K562 (cell line): ENCODE data around the gene FRK. TPM values are rescaled to one million over a fixed set of nuclear protein-coding genes. Genes with fewer than 3 reads are reported as not detected.

Experiments
- ADNP ChIP-seq: fragments of 200-800 bp; sonication (Bioruptor generic); IDR thresholded peaks from 2 replicates; pipeline ENCODE4 v1.6.1; 2016; ENCODE audit warnings: missing genetic modification characterization, missing compliant biosample characterization
- CEBPB ChIP-seq: fragments of 450-650 bp; IDR thresholded peaks from 2 replicates; pipeline ENCODE4 v1.6.1; 2016; ENCODE audit warnings: missing genetic modification characterization, missing compliant biosample characterization
- CEBPG ChIP-seq, 3 experiments: fragments of 200-800 bp in 1 of 3; sonication (Bioruptor generic) in 1 of 3; sonication (generic) in 1 of 3; formaldehyde crosslinking in 1 of 3; IDR thresholded peaks in 2 of 3; conservative IDR thresholded peaks in 1 of 3; 2 replicates each; pipeline versions ENCODE4 v1.6.1 to v1.8.0; 2016 to 2022; ENCODE audit warnings: missing compliant biosample characterization in 2 of 3, missing genetic modification characterization in 2 of 3, mild to moderate bottlenecking in 1 of 3, missing genetic modification reagents in 1 of 3
- FOXJ2 ChIP-seq: fragments of 200-800 bp; sonication (Bioruptor generic); IDR thresholded peaks from 2 replicates; pipeline ENCODE4 v1.6.1; 2016; ENCODE audit warnings: missing genetic modification characterization, missing compliant biosample characterization
- NBN ChIP-seq: fragments of 450-650 bp; IDR thresholded peaks from 2 replicates; pipeline ENCODE4 v1.6.1; 2016; ENCODE audit warnings: low read depth, mild to moderate bottlenecking
- RAD51 ChIP-seq: fragments of 450-650 bp; IDR thresholded peaks from 2 replicates; pipeline ENCODE4 v1.7.1; 2016; ENCODE audit warnings: low read depth, mild to moderate bottlenecking, borderline replicate concordance
- RBM34 ChIP-seq: fragments of 200-400 bp; formaldehyde crosslinking; IDR thresholded peaks from 2 replicates; pipeline ENCODE4 v1.6.1; 2018; ENCODE audit warnings: low read length, borderline replicate concordance; ENCODE audit not compliant: insufficient read depth
- SIX5 ChIP-seq, 2 experiments: IDR thresholded peaks; 2 replicates each; pipeline ENCODE4 v1.6.1; 2011; ENCODE audit warnings: low read length in 2 of 2, borderline replicate concordance in 1 of 2, low read depth in 1 of 2, mild to moderate bottlenecking in 1 of 2, moderate library complexity in 1 of 2; ENCODE audit not compliant: insufficient read depth in 1 of 2
- SNIP1 ChIP-seq: fragments of 450-650 bp; IDR thresholded peaks from 2 replicates; pipeline ENCODE4 v1.7.1; 2017; ENCODE audit warnings: low read depth, mild to moderate bottlenecking
- SPI1 ChIP-seq: IDR thresholded peaks from 2 replicates; pipeline ENCODE4 v1.6.1; 2011; ENCODE audit warnings: low read depth, low read length, control low read depth, borderline replicate concordance
- ZBED1 ChIP-seq: IDR thresholded peaks from 2 replicates; pipeline ENCODE4 v1.6.1; 2014
- ZFP30 ChIP-seq: fragments of 250-450 bp; sonication (Bioruptor Pico); IDR thresholded peaks from 2 replicates; pipeline ENCODE4 v1.8.0; 2022; ENCODE audit warnings: moderate library complexity, mild to moderate bottlenecking, inconsistent platforms, borderline replicate concordance
- ZNF239 ChIP-seq: fragments of 250-450 bp; sonication (Bioruptor Pico); IDR thresholded peaks from 2 replicates; pipeline ENCODE4 v1.4.0; 2020; ENCODE audit warnings: mild to moderate bottlenecking
- ZNF79 ChIP-seq: fragments of 250-450 bp; sonication (Bioruptor Pico); IDR thresholded peaks from 2 replicates; pipeline ENCODE4 v1.4.0; 2020; ENCODE audit warnings: low read depth, mild to moderate bottlenecking, moderate library complexity
- polyA plus RNA-seq, 8 experiments: library from polyadenylated mRNA; depleted of rRNA in 4 of 8; stranded (reverse) in 5 of 8; unstranded in 3 of 8; fragments of >200 nt; fragmentation: Nextera tagmentation in 2 of 8; fragmentation: Illumina TruSeq in 1 of 8; extraction: Ambion mirVana in 2 of 8; extraction: Trizol in 1 of 8; gene quantifications; 2 replicates each; pipeline versions ENCODE4 v1.2.1 to v1.2.3, GENCODE V29; 2011 to 2014; ENCODE audit warnings: inconsistent platforms in 1 of 8, missing spikeins in 1 of 8
- total RNA-seq, 7 experiments: library from RNA; depleted of rRNA in 6 of 7; stranded (reverse); fragments of >200 nt in 6 of 7; fragmentation: Illumina TruSeq in 2 of 7; extraction: Trizol in 2 of 7; gene quantifications; 2 replicates each; pipeline versions ENCODE4 v1.2.1 to v1.2.3, GENCODE V29; 2011 to 2021; ENCODE audit warnings: low replicate concordance in 1 of 7
- TF ChIP-seq, protein P1 (sequence below): fragments of 450-650 bp; IDR thresholded peaks from 2 replicates; pipeline ENCODE4 v1.6.1; 2016; ENCODE audit warnings: mild to moderate bottlenecking, moderate library complexity
- TF ChIP-seq, protein P2 (sequence below): fragments of 450-650 bp; IDR thresholded peaks from 2 replicates; pipeline ENCODE4 v1.6.1; 2018; ENCODE audit warnings: mild to moderate bottlenecking, low read depth; ENCODE audit not compliant: partially characterized antibody

Gene FRK
- total and polyA plus RNA-seq, 9 of the 15 experiments (the other 6 are each of a cell fraction or from before 2014, with no cell fraction given): 0.01 to 0.29 (median 0.09) TPM

- TF ChIP-seq, protein P1, sequence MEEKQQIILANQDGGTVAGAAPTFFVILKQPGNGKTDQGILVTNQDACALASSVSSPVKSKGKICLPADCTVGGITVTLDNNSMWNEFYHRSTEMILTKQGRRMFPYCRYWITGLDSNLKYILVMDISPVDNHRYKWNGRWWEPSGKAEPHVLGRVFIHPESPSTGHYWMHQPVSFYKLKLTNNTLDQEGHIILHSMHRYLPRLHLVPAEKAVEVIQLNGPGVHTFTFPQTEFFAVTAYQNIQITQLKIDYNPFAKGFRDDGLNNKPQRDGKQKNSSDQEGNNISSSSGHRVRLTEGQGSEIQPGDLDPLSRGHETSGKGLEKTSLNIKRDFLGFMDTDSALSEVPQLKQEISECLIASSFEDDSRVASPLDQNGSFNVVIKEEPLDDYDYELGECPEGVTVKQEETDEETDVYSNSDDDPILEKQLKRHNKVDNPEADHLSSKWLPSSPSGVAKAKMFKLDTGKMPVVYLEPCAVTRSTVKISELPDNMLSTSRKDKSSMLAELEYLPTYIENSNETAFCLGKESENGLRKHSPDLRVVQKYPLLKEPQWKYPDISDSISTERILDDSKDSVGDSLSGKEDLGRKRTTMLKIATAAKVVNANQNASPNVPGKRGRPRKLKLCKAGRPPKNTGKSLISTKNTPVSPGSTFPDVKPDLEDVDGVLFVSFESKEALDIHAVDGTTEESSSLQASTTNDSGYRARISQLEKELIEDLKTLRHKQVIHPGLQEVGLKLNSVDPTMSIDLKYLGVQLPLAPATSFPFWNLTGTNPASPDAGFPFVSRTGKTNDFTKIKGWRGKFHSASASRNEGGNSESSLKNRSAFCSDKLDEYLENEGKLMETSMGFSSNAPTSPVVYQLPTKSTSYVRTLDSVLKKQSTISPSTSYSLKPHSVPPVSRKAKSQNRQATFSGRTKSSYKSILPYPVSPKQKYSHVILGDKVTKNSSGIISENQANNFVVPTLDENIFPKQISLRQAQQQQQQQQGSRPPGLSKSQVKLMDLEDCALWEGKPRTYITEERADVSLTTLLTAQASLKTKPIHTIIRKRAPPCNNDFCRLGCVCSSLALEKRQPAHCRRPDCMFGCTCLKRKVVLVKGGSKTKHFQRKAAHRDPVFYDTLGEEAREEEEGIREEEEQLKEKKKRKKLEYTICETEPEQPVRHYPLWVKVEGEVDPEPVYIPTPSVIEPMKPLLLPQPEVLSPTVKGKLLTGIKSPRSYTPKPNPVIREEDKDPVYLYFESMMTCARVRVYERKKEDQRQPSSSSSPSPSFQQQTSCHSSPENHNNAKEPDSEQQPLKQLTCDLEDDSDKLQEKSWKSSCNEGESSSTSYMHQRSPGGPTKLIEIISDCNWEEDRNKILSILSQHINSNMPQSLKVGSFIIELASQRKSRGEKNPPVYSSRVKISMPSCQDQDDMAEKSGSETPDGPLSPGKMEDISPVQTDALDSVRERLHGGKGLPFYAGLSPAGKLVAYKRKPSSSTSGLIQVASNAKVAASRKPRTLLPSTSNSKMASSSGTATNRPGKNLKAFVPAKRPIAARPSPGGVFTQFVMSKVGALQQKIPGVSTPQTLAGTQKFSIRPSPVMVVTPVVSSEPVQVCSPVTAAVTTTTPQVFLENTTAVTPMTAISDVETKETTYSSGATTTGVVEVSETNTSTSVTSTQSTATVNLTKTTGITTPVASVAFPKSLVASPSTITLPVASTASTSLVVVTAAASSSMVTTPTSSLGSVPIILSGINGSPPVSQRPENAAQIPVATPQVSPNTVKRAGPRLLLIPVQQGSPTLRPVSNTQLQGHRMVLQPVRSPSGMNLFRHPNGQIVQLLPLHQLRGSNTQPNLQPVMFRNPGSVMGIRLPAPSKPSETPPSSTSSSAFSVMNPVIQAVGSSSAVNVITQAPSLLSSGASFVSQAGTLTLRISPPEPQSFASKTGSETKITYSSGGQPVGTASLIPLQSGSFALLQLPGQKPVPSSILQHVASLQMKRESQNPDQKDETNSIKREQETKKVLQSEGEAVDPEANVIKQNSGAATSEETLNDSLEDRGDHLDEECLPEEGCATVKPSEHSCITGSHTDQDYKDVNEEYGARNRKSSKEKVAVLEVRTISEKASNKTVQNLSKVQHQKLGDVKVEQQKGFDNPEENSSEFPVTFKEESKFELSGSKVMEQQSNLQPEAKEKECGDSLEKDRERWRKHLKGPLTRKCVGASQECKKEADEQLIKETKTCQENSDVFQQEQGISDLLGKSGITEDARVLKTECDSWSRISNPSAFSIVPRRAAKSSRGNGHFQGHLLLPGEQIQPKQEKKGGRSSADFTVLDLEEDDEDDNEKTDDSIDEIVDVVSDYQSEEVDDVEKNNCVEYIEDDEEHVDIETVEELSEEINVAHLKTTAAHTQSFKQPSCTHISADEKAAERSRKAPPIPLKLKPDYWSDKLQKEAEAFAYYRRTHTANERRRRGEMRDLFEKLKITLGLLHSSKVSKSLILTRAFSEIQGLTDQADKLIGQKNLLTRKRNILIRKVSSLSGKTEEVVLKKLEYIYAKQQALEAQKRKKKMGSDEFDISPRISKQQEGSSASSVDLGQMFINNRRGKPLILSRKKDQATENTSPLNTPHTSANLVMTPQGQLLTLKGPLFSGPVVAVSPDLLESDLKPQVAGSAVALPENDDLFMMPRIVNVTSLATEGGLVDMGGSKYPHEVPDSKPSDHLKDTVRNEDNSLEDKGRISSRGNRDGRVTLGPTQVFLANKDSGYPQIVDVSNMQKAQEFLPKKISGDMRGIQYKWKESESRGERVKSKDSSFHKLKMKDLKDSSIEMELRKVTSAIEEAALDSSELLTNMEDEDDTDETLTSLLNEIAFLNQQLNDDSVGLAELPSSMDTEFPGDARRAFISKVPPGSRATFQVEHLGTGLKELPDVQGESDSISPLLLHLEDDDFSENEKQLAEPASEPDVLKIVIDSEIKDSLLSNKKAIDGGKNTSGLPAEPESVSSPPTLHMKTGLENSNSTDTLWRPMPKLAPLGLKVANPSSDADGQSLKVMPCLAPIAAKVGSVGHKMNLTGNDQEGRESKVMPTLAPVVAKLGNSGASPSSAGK: peak; percentile 60
- TF ChIP-seq CEBPB (tag) (peak; percentile 50), RBM34 (no peak), FOXJ2 (tag) (peak; percentile 44; the same call in 1 of the 2 replicates), ADNP (tag) (no peak), ZFP30 (no peak), SPI1 (no peak), ZNF239 (peak; percentile 51; the same call in 1 of the 2 replicates), NBN (no peak), SNIP1 (no peak), ZBED1 (no peak), SIX5 (IDR thresholded peaks at IDR 0.05; ENCODE audit: borderline replicate concordance in 1 of 2, insufficient read depth in 1 of 2, low read depth in 1 of 2, low read length in 2 of 2) (no peak), ZNF79 (0 out of 2 replicates have a peak, but pooled peaks have one; percentile 38), CEBPG (CRISPR knock-in tag; IDR thresholded peaks at IDR 0.05) (no peak), CEBPG (tag; conservative IDR thresholded peaks at IDR 0.05 in 1 of 2, IDR thresholded peaks at IDR 0.05 in 1 of 2) (peak; percentile 80 to 92), RAD51 (no peak)
- TF ChIP-seq, protein P2, sequence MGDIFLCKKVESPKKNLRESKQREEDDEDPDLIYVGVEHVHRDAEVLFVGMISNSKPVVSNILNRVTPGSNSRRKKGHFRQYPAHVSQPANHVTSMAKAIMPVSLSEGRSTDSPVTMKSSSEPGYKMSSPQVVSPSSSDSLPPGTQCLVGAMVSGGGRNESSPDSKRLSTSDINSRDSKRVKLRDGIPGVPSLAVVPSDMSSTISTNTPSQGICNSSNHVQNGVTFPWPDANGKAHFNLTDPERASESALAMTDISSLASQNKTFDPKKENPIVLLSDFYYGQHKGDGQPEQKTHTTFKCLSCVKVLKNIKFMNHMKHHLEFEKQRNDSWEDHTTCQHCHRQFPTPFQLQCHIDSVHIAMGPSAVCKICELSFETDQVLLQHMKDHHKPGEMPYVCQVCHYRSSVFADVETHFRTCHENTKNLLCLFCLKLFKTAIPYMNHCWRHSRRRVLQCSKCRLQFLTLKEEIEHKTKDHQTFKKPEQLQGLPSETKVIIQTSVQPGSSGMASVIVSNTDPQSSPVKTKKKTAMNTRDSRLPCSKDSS: no peak
Observed at GRCh38 chr6:116072368-116072767, 11.7 kb upstream of the FRK start (continued).
